B cell (primary cell): ENCODE data around the gene RAP1GAP2. TPM values are rescaled to one million over a fixed set of nuclear protein-coding genes. Genes with fewer than 3 reads are reported as not detected.

ENCODE experiments used
- ATAC-seq: fragments of 200-7000 bp; cut with Tn5 transposase; one replicate; pipeline ENCODE4 v1.10.0; 2021; ENCODE audit warnings: low read depth, mild to moderate bottlenecking, moderate number of reproducible peaks, moderate library complexity
- CTCF ChIA-PET: fragments of 350-600 bp; sonication (Branson Sonifier 250); formaldehyde crosslinking; loops from one replicate; lab custom pipeline; 2021; ENCODE audit warnings: antibody characterized with exemption, inconsistent platforms; lab: Charles Lee
- POLR2A ChIA-PET: fragments of 350-600 bp; sonication (Branson Sonifier 250); formaldehyde crosslinking; loops from one replicate; lab custom pipeline; 2021; ENCODE audit warnings: antibody characterized with exemption; lab: Charles Lee
- DNase-seq: peaks from one replicate; pipeline ENCODE4 v3.0.0; 2013
- H2AFZ ChIP-seq: 2 replicates; pipeline ENCODE4 v1.6.1; 2012; ENCODE audit warnings: mild to moderate bottlenecking, low read depth, low read length; ENCODE audit not compliant: insufficient read depth, poor library complexity, severe bottlenecking
- H3K27ac ChIP-seq, 2 donors: 1 replicate in 1 of 2; 2 replicates in 1 of 2; pipeline ENCODE4 v1.5.1; 2012 to 2013; ENCODE audit warnings: low read length in 2 of 2, mild to moderate bottlenecking in 2 of 2, moderate library complexity in 1 of 2
- H3K27me3 ChIP-seq, 4 experiments: fragments of 200-600 bp in 1 of 4; sonication (generic) in 1 of 4; replicated peaks in 1 of 4; 1 replicate in 2 of 4; 2 replicates in 2 of 4; pipeline versions ENCODE4 v1.6.1 to v1.7.0; 2013 to 2016; ENCODE audit warnings: low read length in 3 of 4, mild to moderate bottlenecking in 2 of 4, mixed read lengths in 1 of 4, moderate library complexity in 1 of 4; ENCODE audit not compliant: insufficient read depth in 4 of 4, control insufficient read depth in 3 of 4; ENCODE audit errors: control extremely low read depth in 1 of 4
- H3K36me3 ChIP-seq, 2 experiments: replicated peaks in 1 of 2; 1 replicate in 1 of 2; 2 replicates in 1 of 2; pipeline versions ENCODE4 v1.6.1 to v1.7.1; 2013; ENCODE audit warnings: low read length in 1 of 2; ENCODE audit not compliant: insufficient read depth in 2 of 2, control insufficient read depth in 1 of 2; ENCODE audit errors: control extremely low read depth in 1 of 2, extremely low read depth in 1 of 2
- H3K4me1 ChIP-seq, 2 donors: fragments of 200-600 bp in 1 of 2; sonication (generic) in 1 of 2; 1 replicate in 1 of 2; 2 replicates in 1 of 2; pipeline versions ENCODE4 v1.5.1 to v1.6.1; 2013 to 2017; ENCODE audit warnings: low read length in 2 of 2; ENCODE audit not compliant: control insufficient read depth in 2 of 2, insufficient read depth in 2 of 2
- H3K4me2 ChIP-seq: replicated peaks from 2 replicates; pipeline ENCODE3; 2012; ENCODE audit warnings: mild to moderate bottlenecking, low read depth, low read length; ENCODE audit not compliant: poor library complexity, severe bottlenecking
- H3K4me3 ChIP-seq, 5 experiments: fragments of 200-600 bp in 1 of 5; sonication (generic) in 1 of 5; 1 replicate in 3 of 5; 2 replicates in 2 of 5; pipeline versions ENCODE4 v1.5.1 to v1.7.0; 2011 to 2016; ENCODE audit warnings: low read length in 4 of 5, mild to moderate bottlenecking in 4 of 5, low read depth in 2 of 5, control low read depth in 1 of 5, moderate library complexity in 1 of 5; ENCODE audit not compliant: insufficient read depth in 1 of 5; ENCODE audit errors: control extremely low read depth in 1 of 5, extremely low read depth in 1 of 5
- H3K79me2 ChIP-seq: fragments of 200-600 bp; sonication (generic); one replicate; pipeline ENCODE4 v1.6.0; 2016; ENCODE audit warnings: low read length; ENCODE audit not compliant: control insufficient read depth, insufficient read depth
- H3K9ac ChIP-seq: fragments of 200-600 bp; sonication (generic); 2 replicates; pipeline ENCODE4 v1.6.1; 2017; ENCODE audit warnings: mild to moderate bottlenecking, low read length, moderate library complexity
- H3K9me3 ChIP-seq, 3 donors: one replicate each; pipeline versions ENCODE4 v1.6.1 to v1.7.1; 2013; ENCODE audit warnings: low read length in 2 of 3; ENCODE audit not compliant: control insufficient read depth in 2 of 3, insufficient read depth in 1 of 3; ENCODE audit errors: control extremely low read depth in 1 of 3
- H4K20me1 ChIP-seq: 2 replicates; pipeline ENCODE4 v1.6.0; 2012; ENCODE audit warnings: mild to moderate bottlenecking, low read length; ENCODE audit not compliant: insufficient read depth, control insufficient read depth, poor library complexity, severe bottlenecking
- H3K27ac Mint-ChIP-seq: one replicate; pipeline ENCODE4 v1.8.0; 2021; ENCODE audit warnings: mixed read lengths
- H3K27me3 Mint-ChIP-seq: one replicate; pipeline ENCODE4 v1.8.0; 2021; ENCODE audit warnings: mixed read lengths
- H3K4me1 Mint-ChIP-seq: one replicate; pipeline ENCODE4 v1.8.0; 2021; ENCODE audit warnings: mixed read lengths
- H3K4me3 Mint-ChIP-seq: one replicate; pipeline ENCODE4 v1.8.0; 2021; ENCODE audit warnings: mixed read lengths
- H3K9me3 Mint-ChIP-seq: one replicate; pipeline ENCODE4 v1.8.0; 2022; ENCODE audit warnings: mixed read lengths; ENCODE audit not compliant: insufficient read depth
- EZH2 ChIP-seq: IDR thresholded peaks from 2 replicates; pipeline ENCODE4 v1.6.1; 2012; ENCODE audit warnings: borderline replicate concordance, low read depth, mild to moderate bottlenecking, moderate library complexity, low read length; ENCODE audit not compliant: insufficient read depth, poor library complexity, severe bottlenecking
- WGBS: methylation state at CpG from one replicate; pipeline ENCODE4 v1.1.5; 2013; ENCODE audit warnings: missing lambda C conversion rate; ENCODE audit not compliant: insufficient coverage; 5-methylcytosine and 5-hydroxymethylcytosine counted together
- intact Hi-C: fragments of 100-400 bp; cut with micrococcal nuclease; formaldehyde crosslinking; loops from one replicate; pipeline ENCODE4 v1.10.0; 2022
- polyA plus RNA-seq: library from polyadenylated mRNA; depleted of rRNA; stranded (reverse); fragments of >200 nt; gene quantifications from 2 replicates; pipeline ENCODE4 v1.2.3, GENCODE V29; 2012
- total RNA-seq, 2 donors: library from RNA; stranded (reverse); fragments of 120-200 nt in 1 of 2; gene quantifications; 1 replicate in 1 of 2; 2 replicates in 1 of 2; pipeline versions ENCODE4 v1.2.3 to v1.2.4, GENCODE V29; 2013 to 2022
- TF ChIP-seq, protein P1 (sequence below): fragments of 200-600 bp; IDR thresholded peaks from one replicate; pipeline ENCODE4 v1.8.0; 2022; ENCODE audit warnings: antibody characterized with exemption, mild to moderate bottlenecking

Gene RAP1GAP2
- total and polyA plus RNA-seq, 2 donors (not counting 1 experiment from before 2014, with no cell fraction given): 14.9 to 16.4 TPM

DNA sequence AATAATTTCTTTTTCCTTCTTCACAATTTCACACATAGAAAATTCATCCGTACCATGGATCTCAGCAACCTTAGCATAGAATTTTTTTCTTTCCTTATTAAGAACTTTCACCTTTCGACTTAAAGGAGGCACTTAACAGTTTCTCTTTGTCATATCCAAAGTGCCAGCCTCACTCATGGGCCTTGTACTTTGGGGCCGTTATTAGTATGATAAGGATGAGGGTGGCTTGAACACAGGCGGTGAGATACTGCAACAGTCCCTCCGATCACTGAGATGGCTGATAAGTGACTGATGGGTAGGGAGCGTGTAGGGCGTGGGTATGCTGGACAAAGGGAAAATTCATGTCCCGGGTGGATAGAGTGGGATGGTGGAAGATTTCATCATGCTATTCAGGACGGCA, 181.9 kb downstream of the RAP1GAP2 start:
- no peaks in the 10 kb centered on the region for H3K27me3 ChIP-seq
- Mint-ChIP-seq H3K4me1 (no peaks in the 10 kb centered on the region), H3K27me3 (no peaks in the 10 kb centered on the region), H3K4me3 (no peak overlapping the region), H3K9me3 (no peaks in the 10 kb centered on the region), H3K27ac (no peak overlapping the region)
- ChIA-PET CTCF (interaction anchor here (0.7 kb wide), 1 partner anchor 28 kb away, joined by 3 read pairs; no protein-coding TSS in a partner anchor), POLR2A (interaction anchor here (0.7 kb wide), 1 partner anchor 52 kb away, joined by 5 read pairs; no protein-coding TSS in a partner anchor)
- peaks cover 0 to 10% of the 10 kb centered on the region in 2 experiments for H3K36me3 ChIP-seq
- H3K9ac ChIP-seq: no peak overlapping the region
- no peak overlapping the region for H2AFZ ChIP-seq
- 96% methylated on average over 8 of the region's 9 CpGs for WGBS
- H3K27ac ChIP-seq: no peak overlapping the region
- H3K79me2 ChIP-seq: no peaks in the 10 kb centered on the region
- H3K4me2 ChIP-seq: no peak overlapping the region
- DNase-seq: no peak
- no peaks in the 10 kb centered on the region for H3K4me1 ChIP-seq
- H3K4me3 ChIP-seq: no peak overlapping the region
- H3K9me3 ChIP-seq: peaks cover 0 to 6% (median 0%) of the 10 kb centered on the region in 3 donors
- no peak for TF ChIP-seq EZH2
- TF ChIP-seq, protein P1, sequence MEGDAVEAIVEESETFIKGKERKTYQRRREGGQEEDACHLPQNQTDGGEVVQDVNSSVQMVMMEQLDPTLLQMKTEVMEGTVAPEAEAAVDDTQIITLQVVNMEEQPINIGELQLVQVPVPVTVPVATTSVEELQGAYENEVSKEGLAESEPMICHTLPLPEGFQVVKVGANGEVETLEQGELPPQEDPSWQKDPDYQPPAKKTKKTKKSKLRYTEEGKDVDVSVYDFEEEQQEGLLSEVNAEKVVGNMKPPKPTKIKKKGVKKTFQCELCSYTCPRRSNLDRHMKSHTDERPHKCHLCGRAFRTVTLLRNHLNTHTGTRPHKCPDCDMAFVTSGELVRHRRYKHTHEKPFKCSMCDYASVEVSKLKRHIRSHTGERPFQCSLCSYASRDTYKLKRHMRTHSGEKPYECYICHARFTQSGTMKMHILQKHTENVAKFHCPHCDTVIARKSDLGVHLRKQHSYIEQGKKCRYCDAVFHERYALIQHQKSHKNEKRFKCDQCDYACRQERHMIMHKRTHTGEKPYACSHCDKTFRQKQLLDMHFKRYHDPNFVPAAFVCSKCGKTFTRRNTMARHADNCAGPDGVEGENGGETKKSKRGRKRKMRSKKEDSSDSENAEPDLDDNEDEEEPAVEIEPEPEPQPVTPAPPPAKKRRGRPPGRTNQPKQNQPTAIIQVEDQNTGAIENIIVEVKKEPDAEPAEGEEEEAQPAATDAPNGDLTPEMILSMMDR: no peak
- intact Hi-C loops: no loop called here
- no peaks in the 10 kb centered on the region for H4K20me1 ChIP-seq
- no peak for ATAC-seq

DNA sequence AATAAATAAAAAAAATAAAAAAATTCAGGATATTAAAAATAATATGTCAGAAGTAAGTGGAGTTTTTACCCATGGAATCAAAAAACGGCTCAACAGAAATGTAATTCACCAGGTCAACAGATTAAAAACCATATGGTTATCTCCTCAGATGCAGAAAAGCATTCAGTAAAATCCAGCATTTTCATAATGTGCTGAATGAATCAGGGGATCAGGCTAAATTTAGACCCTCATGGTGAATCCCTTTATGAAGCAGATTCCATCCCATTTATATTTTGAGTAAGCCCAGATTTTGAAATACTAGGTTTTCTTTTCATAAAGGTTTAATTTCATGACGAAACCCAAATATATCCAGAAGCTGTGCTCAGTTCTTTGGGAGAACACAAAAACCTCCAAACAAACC, 182.8 kb downstream of the RAP1GAP2 start:
- TF ChIP-seq, protein P1: no peak
- no peak for TF ChIP-seq EZH2
- ChIA-PET POLR2A (no interaction called here), CTCF (no interaction called here)
- Mint-ChIP-seq H3K27me3 (no peaks in the 10 kb centered on the region), H3K4me3 (no peak overlapping the region), H3K27ac (no peak overlapping the region), H3K9me3 (no peaks in the 10 kb centered on the region), H3K4me1 (no peaks in the 10 kb centered on the region)
- no peak overlapping the region for H3K4me2 ChIP-seq
- H3K9ac ChIP-seq: no peak overlapping the region
- no peak for DNase-seq
- no peaks in the 10 kb centered on the region for H3K79me2 ChIP-seq
- intact Hi-C loops: no loop called here
- H3K4me1 ChIP-seq: no peaks in the 10 kb centered on the region
- H3K9me3 ChIP-seq: peaks cover 0 to 3% (median 0%) of the 10 kb centered on the region in 3 donors
- no peak for ATAC-seq
- H3K27me3 ChIP-seq: no peaks in the 10 kb centered on the region
- no peaks in the 10 kb centered on the region for H4K20me1 ChIP-seq
- no peak overlapping the region for H3K27ac ChIP-seq
- H3K4me3 ChIP-seq: no peak overlapping the region
- no CpG with 5 or more reads among the region's 2 CpGs for WGBS
- peaks cover 0 to 10% of the 10 kb centered on the region in 2 experiments for H3K36me3 ChIP-seq
- H2AFZ ChIP-seq: no peak overlapping the region
